NCI-H510A treated with DMSO at 0.1 percent for 48 hours (cell line): ENCODE results near the gene WDR27.
"Not testable (repeated sequence)": the region's sequence is repeated elsewhere in the genome, so short reads cannot be mapped to it uniquely, and the experiment has no call there.

Experiments
- DNase-seq: peaks from one replicate; lab custom pipeline; 2025; lab: John Stamatoyannopoulos, UW

WDR27 gene

DNA sequence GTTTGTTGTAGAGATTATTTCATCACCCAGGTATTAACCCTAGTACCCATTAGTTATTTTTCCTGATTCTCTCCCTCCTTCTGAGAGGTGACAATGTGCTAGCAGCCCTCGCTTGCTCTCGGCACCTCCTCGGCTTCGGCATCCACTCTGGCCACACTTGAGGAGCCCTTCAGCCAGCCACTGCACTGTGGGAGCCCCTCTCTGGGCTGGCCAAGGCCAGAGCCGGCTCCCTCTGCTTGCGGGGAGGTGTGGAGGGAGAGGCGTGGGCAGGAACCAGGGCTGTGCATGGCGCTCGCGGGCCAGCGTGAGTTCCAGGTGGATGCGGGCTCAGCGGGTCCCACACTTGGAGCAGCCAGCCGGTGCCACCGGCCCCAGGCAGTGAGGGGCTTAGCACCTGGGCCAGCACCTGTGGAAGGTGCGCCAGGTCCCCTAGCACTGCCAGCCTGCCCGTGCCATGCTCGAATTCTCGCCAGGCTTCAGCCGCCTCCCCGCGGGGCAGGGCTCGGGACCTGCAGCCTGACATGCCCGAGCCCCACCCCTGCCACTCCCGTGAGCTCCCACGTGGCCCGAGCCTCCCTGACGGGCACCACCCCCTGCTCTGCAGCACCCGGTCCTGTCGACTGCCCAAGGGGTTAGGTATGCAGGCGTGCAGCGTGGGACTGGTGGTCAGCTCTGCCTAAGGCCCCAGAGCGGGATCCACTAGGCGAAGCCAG is 221.9 kb downstream of the WDR27 start:
- DNase-seq = no peak

DNA sequence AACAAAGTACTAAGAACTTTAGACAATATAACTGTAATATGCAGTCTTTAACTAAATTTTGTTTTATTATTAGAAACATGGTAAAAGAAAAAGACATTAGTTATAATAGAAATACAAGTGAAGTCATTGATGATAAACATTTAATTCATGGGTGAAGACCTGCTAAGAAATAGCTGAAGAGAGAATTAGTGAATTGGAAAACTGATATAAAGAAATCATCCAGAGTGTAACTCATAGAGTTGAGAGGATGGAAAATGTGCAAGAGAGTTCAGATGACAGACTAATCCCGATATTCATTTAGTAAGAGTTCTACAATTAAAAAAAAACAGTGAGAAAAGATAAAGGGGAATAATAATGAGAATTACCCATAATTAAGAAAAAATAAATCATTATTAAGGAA is 227.5 kb downstream of the WDR27 start:
- no peak for DNase-seq

- no peak for DNase-seq
Measured at GRCh38 chr6:169473663-169474062, 228.2 kb downstream of the WDR27 start.

DNA sequence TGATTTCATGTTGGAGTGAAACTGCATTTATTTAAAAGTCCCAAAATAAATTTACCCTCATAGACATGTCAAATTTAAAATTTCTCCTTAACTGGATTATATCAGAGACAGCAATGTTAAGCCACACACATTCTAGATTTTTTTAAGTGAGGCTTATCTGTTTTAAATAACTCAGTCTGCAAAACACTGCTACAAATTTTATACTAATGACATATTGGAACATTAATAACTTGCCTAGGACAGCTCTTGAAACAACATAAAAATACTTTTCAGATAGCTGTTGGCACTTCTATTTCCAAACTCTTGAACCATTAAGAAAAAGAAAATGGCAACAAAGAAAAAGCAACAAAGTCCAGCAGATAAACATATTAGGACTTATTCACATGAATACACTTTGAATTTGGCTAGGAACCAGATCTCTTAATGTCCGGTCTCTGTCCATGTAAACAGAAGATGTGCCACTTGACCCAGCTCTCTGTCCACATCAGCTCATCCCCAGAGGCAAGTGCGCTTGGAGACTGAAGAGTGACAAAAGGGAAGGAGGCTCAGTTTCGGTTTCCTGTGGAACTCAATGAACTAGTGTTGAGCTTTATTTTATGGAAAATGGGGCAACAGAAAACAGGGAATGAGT is 228.9 kb downstream of the WDR27 start:
- no peak for DNase-seq

GRCh38 chr6:169470790-169471189 is 231.0 kb downstream of the WDR27 start:
- DNase-seq = no peak

DNA sequence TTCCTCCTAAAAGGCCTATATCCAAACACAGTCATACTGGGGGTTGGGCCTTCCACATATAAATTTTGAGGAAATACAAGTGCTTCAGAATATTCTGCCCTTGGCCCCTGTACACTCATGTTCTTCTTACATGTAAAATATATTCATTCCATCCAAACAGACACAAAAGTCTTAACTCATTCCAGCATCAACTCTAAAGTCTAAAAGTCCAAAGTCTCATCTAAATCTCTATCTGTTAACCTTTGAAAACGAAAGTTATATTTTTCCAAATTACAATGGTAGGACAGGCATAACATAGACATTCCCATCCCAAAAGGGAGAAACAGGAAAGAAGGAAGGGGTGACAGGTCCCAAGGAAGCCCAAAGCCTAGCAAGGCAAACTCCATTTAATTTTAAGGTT is 232.8 kb downstream of the WDR27 start:
- DNase-seq = no peak

- DNase-seq = not testable (repeated sequence)
Measured at GRCh38 chr6:169467755-169468154, 234.1 kb downstream of the WDR27 start.

- not testable (repeated sequence) for DNase-seq
Measured at GRCh38 chr6:169466256-169466655, 235.6 kb downstream of the WDR27 start.

DNA sequence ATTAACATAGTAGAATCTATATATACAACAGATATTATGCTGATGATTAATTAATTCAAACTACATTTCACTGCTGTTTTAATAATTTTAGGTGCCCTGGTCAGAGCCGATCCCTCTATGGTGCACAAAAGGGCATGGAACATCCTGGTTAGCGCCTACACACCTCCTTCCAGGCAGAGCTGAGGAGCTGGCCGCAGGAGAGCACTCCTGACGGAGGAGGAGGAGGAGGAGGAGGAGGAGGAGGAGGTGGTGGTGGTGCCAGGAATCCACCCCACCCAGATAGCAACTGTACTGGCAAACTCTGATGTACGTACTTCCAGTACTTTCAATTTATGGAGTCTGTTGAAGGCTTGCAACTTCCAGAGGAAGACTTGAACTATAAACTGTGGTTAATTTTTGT is 244.1 kb downstream of the WDR27 start:
- no peak for DNase-seq

DNA sequence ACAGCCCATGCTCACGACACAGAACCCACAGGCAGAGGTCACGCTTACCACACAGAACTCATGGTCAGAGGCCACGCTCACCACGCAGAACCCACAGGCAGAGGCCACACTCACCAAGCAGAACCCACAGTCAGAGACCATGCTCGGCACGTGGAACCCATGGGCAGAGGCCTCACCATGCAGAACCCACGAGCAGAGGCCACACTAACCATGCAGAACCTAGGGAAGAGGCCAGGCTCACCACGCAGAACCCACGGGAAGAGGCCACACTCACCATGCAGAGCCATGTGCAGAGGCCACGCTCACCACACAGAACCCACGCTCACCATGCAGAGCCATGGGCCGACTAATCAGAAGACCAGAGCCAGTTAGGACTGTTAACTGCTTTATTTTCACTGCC is 245.0 kb downstream of the WDR27 start:
- no peak for DNase-seq

DNA sequence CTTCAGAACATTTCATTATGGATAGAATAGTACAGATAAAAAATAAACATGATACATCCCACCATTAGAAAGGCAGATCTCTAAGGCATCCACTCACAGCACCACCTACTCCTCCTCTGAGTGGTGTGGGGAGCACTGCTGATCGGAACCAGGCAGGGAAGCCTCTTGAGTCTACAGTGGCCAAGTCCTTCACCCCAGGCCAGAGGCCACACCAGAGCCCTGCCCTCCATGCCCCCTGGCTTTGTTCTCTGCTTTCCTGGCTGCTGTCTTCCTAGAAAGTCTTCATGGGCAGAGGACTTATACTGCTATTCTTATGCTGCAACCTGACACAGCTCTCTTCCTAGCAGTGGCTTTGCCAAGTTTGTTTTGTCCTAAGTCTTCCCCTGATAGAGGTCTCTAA is 246.4 kb downstream of the WDR27 start:
- DNase-seq = no peak

DNA sequence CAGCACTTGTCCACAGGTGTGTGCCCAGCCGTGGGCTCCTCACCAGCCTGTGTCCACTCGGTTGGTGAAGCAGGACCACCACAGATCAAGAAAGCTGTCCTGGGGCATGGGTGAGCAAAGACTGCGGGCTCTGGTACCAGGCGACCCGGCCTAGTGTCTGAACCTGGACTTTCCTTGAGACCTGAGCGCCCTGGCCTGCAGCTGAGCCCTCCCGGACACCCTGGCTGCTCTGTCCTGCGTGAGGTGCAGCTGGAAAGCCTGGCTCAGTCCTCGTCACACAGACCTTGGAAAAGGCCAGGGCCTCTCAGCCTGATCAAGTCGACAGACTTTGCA is 247.0 kb downstream of the WDR27 start:
- DNase-seq = no peak

DNA sequence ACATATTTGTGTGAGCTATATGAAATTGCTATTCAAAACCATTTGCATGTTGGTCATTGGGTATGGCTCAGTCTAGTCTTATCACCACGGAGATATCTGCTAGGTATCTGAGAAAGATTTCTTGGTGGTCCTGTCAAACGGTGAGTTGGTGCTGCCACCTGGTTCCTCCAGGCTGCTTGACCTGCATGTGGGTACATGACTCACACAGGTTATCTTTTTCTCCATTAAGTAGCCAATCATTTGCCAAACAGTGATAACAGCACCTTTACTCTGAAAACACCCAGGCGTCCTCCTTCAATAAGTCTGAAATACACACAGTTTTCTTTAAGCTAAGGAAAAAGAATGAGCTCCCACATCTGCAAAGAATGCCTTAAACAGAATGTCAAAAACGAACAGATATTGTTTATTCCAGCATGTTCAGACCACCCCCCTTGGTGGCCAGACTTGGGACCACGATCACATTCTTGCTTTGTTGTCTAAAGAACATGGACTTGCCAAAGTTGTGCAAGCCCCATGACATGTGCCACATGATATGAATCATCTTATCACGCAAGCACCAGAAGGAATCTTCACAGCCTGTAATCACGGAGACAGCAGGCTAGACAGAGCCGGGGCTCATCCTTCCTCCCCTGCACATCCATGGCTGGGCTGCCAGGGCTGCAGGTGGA is 247.5 kb downstream of the WDR27 start:
- DNase-seq = no peak

DNA sequence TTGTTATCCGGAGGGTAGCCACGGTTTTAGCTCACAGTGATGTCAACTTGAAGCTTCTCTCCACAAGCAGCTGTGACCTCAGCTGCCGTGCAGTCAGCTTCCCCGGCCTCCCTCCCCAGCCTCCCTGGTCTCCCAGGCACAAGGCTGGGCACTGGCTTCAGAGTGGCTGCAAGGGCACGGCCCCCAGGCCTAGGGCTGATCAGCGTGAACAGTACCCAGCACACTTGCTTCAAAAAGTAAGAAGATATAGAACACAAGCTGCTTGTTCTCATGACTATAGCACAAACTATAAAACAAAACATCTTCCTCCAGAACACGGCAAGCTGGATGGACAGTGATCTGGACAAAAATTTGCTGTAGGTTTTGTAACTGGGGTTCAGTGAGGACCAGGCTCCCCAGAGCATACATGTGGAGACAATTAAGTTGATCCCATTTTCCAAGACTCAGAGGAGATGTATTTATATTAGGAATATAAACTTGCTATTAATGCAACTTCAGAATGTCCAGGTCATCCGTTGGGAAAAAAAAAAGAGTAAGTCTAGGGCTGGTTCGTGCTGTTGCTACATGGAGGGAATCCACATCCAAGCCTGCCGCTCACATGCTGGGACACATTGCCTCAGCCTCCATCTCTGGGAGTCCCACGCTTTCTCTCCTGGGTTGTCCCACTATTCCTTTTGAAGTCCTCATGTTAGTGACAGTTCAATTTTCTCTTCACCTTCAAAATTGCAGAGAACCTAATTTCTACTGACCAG is 248.8 kb downstream of the WDR27 start:
- no peak for DNase-seq

DNA sequence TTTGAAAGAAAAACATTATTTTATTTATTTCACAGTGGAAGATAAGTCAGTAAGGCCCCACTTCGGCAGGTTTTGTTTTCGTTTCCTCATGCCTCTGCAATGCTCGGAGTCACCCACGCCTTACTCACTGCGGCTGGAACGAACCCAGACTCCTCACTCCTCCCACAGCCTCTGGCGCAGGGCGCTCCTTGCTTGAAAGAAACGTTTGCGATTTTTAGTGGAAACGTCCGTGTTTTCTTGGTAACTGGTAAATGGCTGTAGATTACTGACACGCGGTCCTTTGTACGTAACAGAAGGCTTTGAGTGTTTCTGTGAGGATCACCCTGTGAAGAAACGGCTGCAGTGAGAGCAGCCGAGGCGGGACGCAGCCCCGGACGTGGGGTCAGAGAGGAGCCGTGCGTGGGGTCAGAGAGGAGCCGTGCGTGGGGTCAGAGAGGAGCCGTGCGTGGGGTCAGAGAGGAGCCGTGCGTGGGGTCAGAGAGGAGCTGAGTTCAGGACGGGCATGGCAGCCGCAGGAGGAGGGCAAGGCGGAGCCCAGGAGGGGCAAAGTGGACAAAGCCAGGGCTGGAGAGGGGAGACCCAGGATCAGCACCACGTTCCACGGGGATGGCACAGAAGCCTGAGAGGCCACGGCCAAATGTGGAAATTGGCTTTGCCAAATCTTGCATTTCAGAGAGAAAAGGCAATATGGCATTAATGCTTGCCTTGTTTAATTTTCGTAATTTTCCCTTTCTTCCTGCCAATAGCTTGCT is 249.5 kb downstream of the WDR27 start:
- no peak for DNase-seq

DNA sequence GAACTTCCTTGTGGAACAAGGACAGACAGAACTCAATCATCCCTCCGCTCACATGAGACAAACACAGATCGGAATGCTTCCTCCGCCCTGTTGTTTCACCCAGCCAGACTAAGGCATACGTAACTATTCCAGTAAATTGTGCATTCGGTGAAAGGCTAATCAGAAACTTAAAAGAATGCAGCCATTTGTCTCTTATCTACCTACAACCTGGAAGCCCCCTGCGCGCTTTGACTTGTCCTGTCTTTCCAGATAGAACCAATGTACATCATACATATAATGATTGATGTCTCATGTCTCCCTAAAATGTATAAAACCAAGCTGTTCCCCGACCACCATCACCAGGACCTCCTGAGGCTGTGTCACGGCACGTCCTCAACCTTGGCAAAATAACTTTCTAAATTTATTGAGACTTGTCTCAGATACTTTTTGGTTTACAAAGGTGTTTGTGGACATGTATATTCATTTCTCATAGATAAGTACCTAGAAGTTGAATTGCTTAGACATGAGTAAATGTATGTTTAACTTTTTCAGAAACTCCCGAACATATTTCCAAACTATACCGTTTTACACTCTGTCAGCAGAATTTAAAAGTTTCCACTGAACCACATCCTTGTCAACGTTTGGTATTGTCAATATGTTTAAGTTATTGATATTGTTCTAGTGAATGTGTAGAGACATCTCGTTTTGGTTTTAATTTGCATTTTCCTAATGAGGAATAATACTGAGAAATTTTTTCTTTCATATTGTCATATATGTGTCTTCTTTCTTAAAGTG is 250.6 kb downstream of the WDR27 start:
- no peak for DNase-seq

DNA sequence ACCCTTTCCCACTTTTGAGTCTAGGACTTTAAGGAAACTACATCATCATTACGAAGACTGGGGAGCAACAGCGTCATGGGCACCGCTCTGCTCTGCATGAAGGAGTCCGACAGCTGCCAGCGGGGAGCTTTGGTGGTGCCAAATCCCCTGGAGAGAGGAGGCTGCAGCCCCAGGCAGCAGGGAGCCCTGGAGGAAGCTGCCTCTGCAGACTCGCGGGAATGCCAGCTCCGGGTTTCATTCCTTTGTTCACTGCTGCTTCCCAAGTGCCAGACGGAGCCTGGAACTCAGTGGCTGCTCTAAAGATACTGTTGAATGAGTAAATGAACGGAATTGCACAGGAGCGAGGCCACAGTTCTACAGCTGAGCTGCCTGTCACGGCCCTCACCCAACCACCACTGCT is 251.7 kb downstream of the WDR27 start:
- DNase-seq = no peak

DNA sequence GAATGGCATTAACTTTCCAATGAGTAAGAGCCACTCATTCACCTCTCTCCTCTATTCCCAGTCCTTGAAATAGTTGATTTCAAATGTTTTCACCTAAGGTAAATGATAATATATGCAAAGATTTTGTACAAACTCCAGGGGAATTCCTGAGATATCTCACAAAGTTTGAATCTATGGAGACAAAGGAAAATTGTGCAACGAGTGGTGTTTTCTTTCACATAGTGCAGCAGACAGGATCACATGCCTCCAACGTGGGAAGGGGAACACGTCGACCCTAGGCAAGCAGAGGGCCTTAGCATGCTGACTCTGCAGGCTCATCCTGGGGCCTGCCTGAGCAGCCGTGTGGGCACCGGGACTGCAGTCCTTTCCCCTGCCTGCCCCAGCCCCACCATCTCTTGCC is 252.6 kb downstream of the WDR27 start:
- no peak for DNase-seq

DNA sequence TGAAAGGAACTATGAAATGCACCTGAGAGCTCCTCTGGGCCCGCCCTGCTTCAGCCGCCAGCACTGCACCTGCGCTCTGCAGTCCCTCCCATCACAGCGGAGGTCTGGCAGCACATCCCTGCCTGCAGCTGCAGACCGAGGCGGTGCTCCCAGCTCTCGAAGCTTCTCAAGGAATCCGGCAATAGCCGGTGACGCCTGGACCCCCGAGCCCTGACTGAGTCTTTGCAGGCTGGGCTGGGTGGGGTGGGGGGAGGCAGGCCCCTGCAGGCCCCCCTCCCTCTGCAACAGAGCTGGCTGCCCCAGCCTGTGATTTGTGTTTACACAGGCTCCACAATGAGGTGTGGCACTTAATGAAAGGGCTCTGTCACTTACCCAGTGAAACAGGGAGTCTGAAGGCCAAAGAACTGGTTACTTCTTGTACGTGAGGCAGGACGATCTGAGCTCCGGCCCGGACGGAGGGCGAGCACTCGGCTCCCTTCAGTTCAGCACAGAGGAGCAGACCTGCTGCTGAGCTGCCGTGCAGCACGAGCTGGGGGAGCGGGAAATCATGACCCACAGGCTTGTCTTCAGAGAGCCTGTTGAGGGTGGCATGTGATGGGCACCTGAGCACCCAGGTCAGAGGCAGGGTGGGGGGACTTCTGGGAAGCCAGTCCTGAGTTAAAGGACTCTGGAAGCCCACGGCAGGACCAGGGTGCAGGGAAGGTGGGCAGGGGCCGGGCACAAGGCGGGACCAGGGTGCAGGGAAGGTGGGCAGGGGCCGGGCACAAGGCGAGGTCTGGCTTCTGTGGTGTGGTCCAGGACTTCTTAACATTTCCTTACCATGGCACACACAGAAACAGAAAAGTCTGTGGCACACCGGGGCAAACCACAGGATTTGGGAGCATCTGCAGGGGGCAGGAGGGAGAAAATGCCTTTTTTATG is 255.9 kb downstream of the WDR27 start:
- peak; percentile 71 for DNase-seq

DNA sequence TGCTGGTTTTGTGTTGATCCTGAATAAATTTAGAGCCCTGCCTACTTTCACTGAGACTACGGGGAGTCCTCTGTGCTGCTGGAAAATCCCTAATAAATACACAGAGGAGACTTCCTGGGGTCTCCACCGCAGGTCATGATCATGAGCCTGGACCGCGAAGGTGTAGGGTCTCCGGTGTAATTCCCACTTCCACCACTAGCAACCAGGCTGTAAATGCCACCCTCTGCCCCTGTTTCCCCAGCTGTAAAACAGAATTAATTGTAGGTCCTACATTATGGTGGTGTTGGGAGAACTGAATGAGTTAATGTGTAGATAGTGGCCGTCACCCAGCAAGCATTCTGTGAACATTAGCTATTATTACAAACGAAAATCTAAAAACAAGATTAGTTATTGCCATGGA is 256.6 kb downstream of the WDR27 start:
- DNase-seq = no peak
